ENCODE measurements around the gene IL12B.
"Not testable (repeated sequence)": the region's sequence is repeated elsewhere in the genome, so short reads cannot be mapped to it uniquely, and the experiment has no call there.

The IL12B gene

GRCh38 chr5:159294921-159295320, 35.4 kb downstream of the IL12B start:
- Histone ChIP-seq H3K27ac (no peak overlapping the region), H3K36me3 (no peaks in the 10 kb centered on the region), H3K27me3 (ENCODE audit: insufficient read depth, low read depth, severe bottlenecking) (no peaks in the 10 kb centered on the region), H3K4me3 (ENCODE audit: low read depth, low read length) (no peak overlapping the region), H3K9me3 (ENCODE audit: severe bottlenecking) (peaks cover 8% of the 10 kb centered on the region)
- no peak for DNase-seq
- no peak for TF ChIP-seq CTCF (IDR thresholded peaks at IDR 0.05; ENCODE audit: low read depth, low read length)

- Histone ChIP-seq H3K4me3 (ENCODE audit: low read depth, low read length) (no peak overlapping the region), H3K27me3 (ENCODE audit: insufficient read depth, low read depth, severe bottlenecking) (no peaks in the 10 kb centered on the region)
- no peak for DNase-seq
These were observed 39.5 kb downstream of the IL12B start for GRCh38 chr5:159290741-159291140.

GRCh38 chr5:159286420-159287035, 43.8 kb downstream of the IL12B start:
- Histone ChIP-seq H3K36me3 (peaks cover 5% of the 10 kb centered on the region), H3K27ac (no peak overlapping the region), H3K9me3 (ENCODE audit: severe bottlenecking) (no peaks in the 10 kb centered on the region), H3K4me3 (ENCODE audit: low read depth, low read length) (no peak overlapping the region), H3K27me3 (ENCODE audit: insufficient read depth, low read depth, severe bottlenecking) (no peaks in the 10 kb centered on the region)
- peak; percentile 16 for DNase-seq
- peak; percentile 23; the same call in 1 of the 2 replicates for TF ChIP-seq CTCF (IDR thresholded peaks at IDR 0.05; ENCODE audit: low read depth, low read length)

More at GRCh38 chr5:159290741-159291140, 39.5 kb downstream of the IL12B start:
- no peaks in the 10 kb centered on the region for H3K36me3 ChIP-seq
- no peak overlapping the region for H3K27ac ChIP-seq
- H3K9me3 ChIP-seq (ENCODE audit: severe bottlenecking), result no peaks in the 10 kb centered on the region
- no peak for TF ChIP-seq CTCF (IDR thresholded peaks at IDR 0.05; ENCODE audit: low read depth, low read length)

GRCh38 chr5:159274676-159275075, 55.6 kb downstream of the IL12B start:
- Histone ChIP-seq H3K27ac (no peak overlapping the region), H3K4me3 (ENCODE audit: low read depth, low read length) (no peak overlapping the region), H3K27me3 (ENCODE audit: insufficient read depth, low read depth, severe bottlenecking) (no peaks in the 10 kb centered on the region), H3K36me3 (peaks cover 32% of the 10 kb centered on the region), H3K9me3 (ENCODE audit: severe bottlenecking) (no peaks in the 10 kb centered on the region)
- no peak for DNase-seq
- TF ChIP-seq CTCF (IDR thresholded peaks at IDR 0.05; ENCODE audit: low read depth, low read length), result no peak

GRCh38 chr5:159273923-159274322, 56.4 kb downstream of the IL12B start:
- Histone ChIP-seq H3K9me3 (ENCODE audit: severe bottlenecking) (no peaks in the 10 kb centered on the region), H3K27me3 (ENCODE audit: insufficient read depth, low read depth, severe bottlenecking) (no peaks in the 10 kb centered on the region), H3K27ac (no peak overlapping the region), H3K36me3 (peaks cover 33% of the 10 kb centered on the region), H3K4me3 (ENCODE audit: low read depth, low read length) (no peak overlapping the region)
- TF ChIP-seq CTCF (IDR thresholded peaks at IDR 0.05; ENCODE audit: low read depth, low read length), result no peak
- DNase-seq, result no peak

GRCh38 chr5:159269723-159270122, 60.6 kb downstream of the IL12B start:
- no peak overlapping the region for H3K4me3 ChIP-seq (ENCODE audit: low read depth, low read length)
- peaks cover 19% of the 10 kb centered on the region for H3K36me3 ChIP-seq
- TF ChIP-seq CTCF (IDR thresholded peaks at IDR 0.05; ENCODE audit: low read depth, low read length), result no peak
- H3K27me3 ChIP-seq (ENCODE audit: insufficient read depth, low read depth, severe bottlenecking), result no peaks in the 10 kb centered on the region
- no peak for DNase-seq
- H3K27ac ChIP-seq, result no peak overlapping the region
- H3K9me3 ChIP-seq (ENCODE audit: severe bottlenecking), result no peaks in the 10 kb centered on the region

- not testable (repeated sequence) for H3K27me3 ChIP-seq (ENCODE audit: insufficient read depth, low read depth, severe bottlenecking); H3K9me3 ChIP-seq (ENCODE audit: severe bottlenecking); H3K36me3 ChIP-seq; H3K4me3 ChIP-seq (ENCODE audit: low read depth, low read length); DNase-seq; H3K27ac ChIP-seq
These were observed 63.5 kb downstream of the IL12B start for GRCh38 chr5:159266764-159267163.
